ENCODE data around the gene CPN2. TPM values are rescaled to one million over a fixed set of nuclear protein-coding genes. Genes with fewer than 3 reads are reported as not detected.

CPN2 gene
- total and polyA plus RNA-seq, 2 of the 13 experiments (the other 11 are each of a cell fraction or from before 2014, with no cell fraction given) = 26.7 to 27.7 TPM

- no peak for TF ChIP-seq KIAA2018 (CRISPR knock-in tag; IDR thresholded peaks at IDR 0.05; ENCODE audit: borderline replicate concordance)
- no peak for TF ChIP-seq ZBTB37 (CRISPR knock-in tag; IDR thresholded peaks at IDR 0.05)
- no peak for TF ChIP-seq NONO (IDR thresholded peaks at IDR 0.05)
- no peak for TF ChIP-seq NONO (CRISPR knock-in tag; conservative IDR thresholded peaks at IDR 0.05)
- TF ChIP-seq ZNF362 (CRISPR knock-in tag; IDR thresholded peaks at IDR 0.05; ENCODE audit: borderline replicate concordance) = peak; percentile 45; the same call in 1 of the 2 replicates
- TF ChIP-seq TFDP1 (CRISPR knock-in tag; IDR thresholded peaks at IDR 0.05; ENCODE audit: borderline replicate concordance) = no peak
- TF ChIP-seq ZNF431 (CRISPR knock-in tag; IDR thresholded peaks at IDR 0.05; ENCODE audit: borderline replicate concordance, low read depth) = no peak
- no peak for TF ChIP-seq IKZF5 (CRISPR knock-in tag; IDR thresholded peaks at IDR 0.05)
- no peak for TF ChIP-seq ZFP82 (CRISPR knock-in tag; IDR thresholded peaks at IDR 0.05; ENCODE audit: borderline replicate concordance)
- no peak for TF ChIP-seq TBX2 (CRISPR knock-in tag; IDR thresholded peaks at IDR 0.05; ENCODE audit: borderline replicate concordance)
- peak; percentile 43; the same call in 1 of the 2 replicates for TF ChIP-seq ZNF770 (CRISPR knock-in tag; IDR thresholded peaks at IDR 0.05)
Measured at GRCh38 chr3:194314388-194315068, 36.6 kb downstream of the CPN2 start (continued).
